ENCODE measurements around the gene KLHL22.
"Not testable (repeated sequence)": the region's sequence is repeated elsewhere in the genome, so short reads cannot be mapped to it uniquely, and the experiment has no call there.

GRCh38 chr22:20475569-20475968 is 20.0 kb downstream of the KLHL22 start:
- not testable (repeated sequence) for TF ChIP-seq CTCF (IDR thresholded peaks at IDR 0.05; ENCODE audit: low read length); EZH2 (IDR thresholded peaks at IDR 0.05; ENCODE audit: borderline replicate concordance, low read length)

Data from OCI-LY1 (cell line).